ENCODE data around the gene PFKP.

The PFKP gene

GRCh38 chr10:3023892-3024291, 43.5 kb upstream of the PFKP start:
- H3K9me3 ChIP-seq, result no peaks in the 10 kb centered on the region
- no peak for TF ChIP-seq CTCF (IDR thresholded peaks at IDR 0.05)
- H3K27me3 ChIP-seq, result no peaks in the 10 kb centered on the region
- no peaks in the 10 kb centered on the region for H3K36me3 ChIP-seq
- H3K4me3 ChIP-seq (ENCODE audit: low read depth in 1 of 2, low read length in 1 of 2), result no peak overlapping the region
- H3K27ac ChIP-seq, result no peak overlapping the region
- H3K4me1 ChIP-seq (ENCODE audit: control insufficient read depth in 1 of 2, insufficient read depth in 1 of 2, low read depth in 1 of 2, low read length in 1 of 2), result no peaks in the 10 kb centered on the region

- H3K27ac ChIP-seq, result no peak overlapping the region
- no peaks in the 10 kb centered on the region for H3K36me3 ChIP-seq
- H3K4me1 ChIP-seq (ENCODE audit: control insufficient read depth in 1 of 2, insufficient read depth in 1 of 2, low read depth in 1 of 2, low read length in 1 of 2), result no peaks in the 10 kb centered on the region
- H3K9me3 ChIP-seq, result no peaks in the 10 kb centered on the region
- no peak for TF ChIP-seq CTCF (IDR thresholded peaks at IDR 0.05)
- no peak overlapping the region for H3K4me3 ChIP-seq (ENCODE audit: low read depth in 1 of 2, low read length in 1 of 2)
- H3K27me3 ChIP-seq, result no peaks in the 10 kb centered on the region
Measured at GRCh38 chr10:3025026-3025683, 42.2 kb upstream of the PFKP start.

- Histone ChIP-seq H3K36me3 (no peaks in the 10 kb centered on the region), H3K9me3 (no peaks in the 10 kb centered on the region), H3K27me3 (no peaks in the 10 kb centered on the region), H3K4me1 (ENCODE audit: control insufficient read depth in 1 of 2, insufficient read depth in 1 of 2, low read depth in 1 of 2, low read length in 1 of 2) (no peaks in the 10 kb centered on the region), H3K27ac (no peak overlapping the region), H3K4me3 (ENCODE audit: low read depth in 1 of 2, low read length in 1 of 2) (no peak overlapping the region)
- no peak for TF ChIP-seq CTCF (IDR thresholded peaks at IDR 0.05)
Measured at GRCh38 chr10:3027866-3028265, 39.5 kb upstream of the PFKP start.

- H3K27me3 ChIP-seq, result no peaks in the 10 kb centered on the region
- H3K9me3 ChIP-seq, result no peaks in the 10 kb centered on the region
- no peak for TF ChIP-seq CTCF (IDR thresholded peaks at IDR 0.05)
- no peaks in the 10 kb centered on the region for H3K36me3 ChIP-seq
- no peak overlapping the region for H3K27ac ChIP-seq
- no peak overlapping the region for H3K4me3 ChIP-seq (ENCODE audit: low read depth in 1 of 2, low read length in 1 of 2)
- no peaks in the 10 kb centered on the region for H3K4me1 ChIP-seq (ENCODE audit: control insufficient read depth in 1 of 2, insufficient read depth in 1 of 2, low read depth in 1 of 2, low read length in 1 of 2)
Measured at GRCh38 chr10:3028441-3028840, 38.9 kb upstream of the PFKP start.

- no peaks in the 10 kb centered on the region for H3K4me1 ChIP-seq (ENCODE audit: control insufficient read depth in 1 of 2, insufficient read depth in 1 of 2, low read depth in 1 of 2, low read length in 1 of 2)
- no peaks in the 10 kb centered on the region for H3K36me3 ChIP-seq
- H3K27me3 ChIP-seq, result no peaks in the 10 kb centered on the region
- H3K9me3 ChIP-seq, result no peaks in the 10 kb centered on the region
- no peak overlapping the region for H3K27ac ChIP-seq
- H3K4me3 ChIP-seq (ENCODE audit: low read depth in 1 of 2, low read length in 1 of 2), result no peak overlapping the region
- no peak for TF ChIP-seq CTCF (IDR thresholded peaks at IDR 0.05)
Measured at GRCh38 chr10:3030765-3031164, 36.6 kb upstream of the PFKP start.
